Measurements from ENCODE around the gene NUP214.
"Not testable (repeated sequence)": the region's sequence is repeated elsewhere in the genome, so short reads cannot be mapped to it uniquely, and the experiment has no call there.

NUP214 gene

DNA sequence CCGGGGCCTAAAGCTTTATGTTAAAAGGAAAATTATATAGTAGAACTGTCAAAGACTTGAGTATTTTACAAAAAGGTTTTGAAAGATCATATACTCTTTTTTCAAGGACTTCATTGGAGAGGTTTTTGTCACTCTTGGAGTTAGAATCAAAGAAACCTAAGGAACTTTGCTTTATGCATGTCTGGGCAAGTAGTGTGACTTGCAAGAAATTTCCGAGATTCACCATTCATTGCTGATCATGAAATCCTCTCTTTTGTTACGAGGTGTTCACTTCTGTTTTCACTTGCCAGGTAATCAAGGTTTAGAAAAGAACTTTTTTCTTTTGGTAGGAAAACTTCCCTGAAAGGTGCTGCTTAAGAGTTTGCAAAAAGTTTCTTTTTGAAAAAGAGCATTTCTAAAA, 64.8 kb downstream of the NUP214 start:
- TF ChIP-seq TAF1 (IDR thresholded peaks at IDR 0.05; ENCODE audit: borderline replicate concordance, low read depth, low read length): no peak
- no peak for TF ChIP-seq POLR2AphosphoS5 (IDR thresholded peaks at IDR 0.05; ENCODE audit: low read depth, low read length)
- TF ChIP-seq POLR2A (IDR thresholded peaks at IDR 0.05; ENCODE audit: low read depth, low read length): no peak
- DNase-seq (ENCODE audit: insufficient read length) (no peak), FAIRE-seq (no peak)

DNA sequence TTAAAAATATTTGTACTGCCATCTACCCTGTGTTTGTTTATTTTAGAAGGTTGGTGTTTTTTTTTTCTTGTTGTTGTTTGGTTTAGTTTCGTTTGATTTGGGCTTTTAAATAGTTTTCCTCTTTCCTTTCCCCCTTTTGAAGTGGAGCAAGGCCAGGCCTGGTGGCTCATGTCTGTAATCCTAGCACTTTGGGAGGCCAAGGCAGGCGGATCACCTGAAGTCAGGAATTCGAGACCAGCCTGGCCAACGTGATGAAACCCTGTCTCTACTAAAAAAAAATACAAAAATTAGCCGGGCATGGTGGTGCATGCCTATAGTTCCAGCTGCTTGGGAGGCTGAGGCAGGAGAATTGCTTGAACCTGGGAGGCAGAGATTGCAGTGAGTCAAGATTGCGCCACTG, 65.6 kb downstream of the NUP214 start:
- not testable (repeated sequence) for FAIRE-seq; DNase-seq (ENCODE audit: insufficient read length)

DNA sequence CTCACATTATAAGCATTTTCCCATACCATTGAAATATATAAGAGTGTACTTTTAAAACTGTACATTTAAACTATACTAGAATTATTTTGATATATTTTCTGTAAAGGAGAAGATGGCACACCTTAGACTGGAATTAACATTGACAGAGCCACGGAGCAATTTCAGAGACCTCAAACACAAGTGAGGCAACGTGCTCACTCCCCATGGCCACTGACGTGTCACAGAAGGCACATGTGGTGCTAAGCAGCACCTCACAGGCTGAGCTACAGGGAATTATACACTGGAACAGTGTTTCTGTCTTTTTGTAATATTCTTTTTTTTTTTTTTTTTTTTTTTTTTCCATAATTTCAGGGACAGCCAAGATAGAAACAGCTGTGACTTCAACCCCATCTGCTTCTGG, 66.5 kb downstream of the NUP214 start:
- TF ChIP-seq POLR2A (IDR thresholded peaks at IDR 0.05; ENCODE audit: low read depth, low read length) (no peak), TAF1 (IDR thresholded peaks at IDR 0.05; ENCODE audit: borderline replicate concordance, low read depth, low read length) (no peak), POLR2AphosphoS5 (IDR thresholded peaks at IDR 0.05; ENCODE audit: low read depth, low read length) (no peak)
- no peak for DNase-seq (ENCODE audit: insufficient read length)
- no peak for FAIRE-seq

DNA sequence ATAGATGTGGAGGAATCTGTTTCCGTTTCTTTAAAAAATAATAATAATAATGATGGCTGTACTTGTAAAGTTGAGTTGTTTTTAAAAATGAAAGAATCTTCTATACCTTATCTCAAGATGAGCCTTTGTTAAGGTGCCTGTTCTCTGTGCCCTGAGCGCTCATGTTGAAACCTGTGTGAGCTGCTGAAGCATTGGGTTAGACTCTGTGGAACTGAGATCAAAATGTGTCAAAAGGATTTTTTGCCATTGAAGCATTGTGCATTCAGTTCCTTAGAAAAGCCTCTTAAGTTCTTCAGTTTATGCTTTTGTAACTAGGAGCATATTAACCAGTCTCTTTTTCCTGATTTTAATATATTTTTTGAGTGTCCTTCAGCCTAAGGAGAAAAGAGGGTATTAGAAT, 67.7 kb downstream of the NUP214 start:
- TF ChIP-seq POLR2A (IDR thresholded peaks at IDR 0.05; ENCODE audit: low read depth, low read length) (no peak), POLR2AphosphoS5 (IDR thresholded peaks at IDR 0.05; ENCODE audit: low read depth, low read length) (no peak), TAF1 (IDR thresholded peaks at IDR 0.05; ENCODE audit: borderline replicate concordance, low read depth, low read length) (no peak)
- FAIRE-seq: no peak
- DNase-seq (ENCODE audit: insufficient read length): no peak

DNA sequence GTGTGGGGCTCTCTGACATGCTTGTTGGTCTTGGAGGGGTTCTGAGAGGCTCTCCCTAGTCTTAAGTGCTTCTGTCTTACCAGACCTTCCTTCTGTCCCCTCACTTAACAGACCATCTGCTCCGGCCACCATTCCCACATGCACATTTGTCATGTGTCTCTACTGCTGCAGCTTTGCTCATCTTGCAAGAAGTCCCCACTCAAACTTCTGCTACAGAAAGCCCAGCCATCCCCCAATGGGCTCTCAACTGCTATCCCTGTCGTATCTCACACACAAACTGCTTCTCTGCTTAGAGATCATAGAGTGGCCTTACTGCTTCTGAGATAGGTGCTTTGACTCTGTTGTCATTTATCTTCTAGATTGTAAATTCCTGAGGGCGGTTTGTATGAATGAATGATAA, 69.4 kb downstream of the NUP214 start:
- FAIRE-seq (no peak), DNase-seq (ENCODE audit: insufficient read length) (no peak)
- TF ChIP-seq TAF1 (IDR thresholded peaks at IDR 0.05; ENCODE audit: borderline replicate concordance, low read depth, low read length) (no peak), POLR2AphosphoS5 (IDR thresholded peaks at IDR 0.05; ENCODE audit: low read depth, low read length) (no peak), POLR2A (IDR thresholded peaks at IDR 0.05; ENCODE audit: low read depth, low read length) (no peak)

DNA sequence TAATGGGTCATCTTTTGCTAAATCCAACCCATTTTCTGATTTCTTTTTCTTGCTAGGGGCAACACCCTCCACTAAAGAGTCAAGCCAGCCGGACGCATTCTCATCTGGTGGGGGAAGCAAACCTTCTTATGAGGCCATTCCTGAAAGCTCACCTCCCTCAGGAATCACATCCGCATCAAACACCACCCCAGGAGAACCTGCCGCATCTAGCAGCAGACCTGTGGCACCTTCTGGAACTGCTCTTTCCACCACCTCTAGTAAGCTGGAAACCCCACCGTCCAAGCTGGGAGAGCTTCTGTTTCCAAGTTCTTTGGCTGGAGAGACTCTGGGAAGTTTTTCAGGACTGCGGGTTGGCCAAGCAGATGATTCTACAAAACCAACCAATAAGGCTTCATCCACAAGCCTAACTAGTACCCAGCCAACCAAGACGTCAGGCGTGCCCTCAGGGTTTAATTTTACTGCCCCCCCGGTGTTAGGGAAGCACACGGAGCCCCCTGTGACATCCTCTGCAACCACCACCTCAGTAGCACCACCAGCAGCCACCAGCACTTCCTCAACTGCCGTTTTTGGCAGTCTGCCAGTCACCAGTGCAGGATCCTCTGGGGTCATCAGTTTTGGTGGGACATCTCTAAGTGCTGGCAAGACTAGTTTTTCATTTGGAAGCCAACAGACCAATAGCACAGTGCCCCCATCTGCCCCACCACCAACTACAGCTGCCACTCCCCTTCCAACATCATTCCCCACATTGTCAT, 72.0 kb downstream of the NUP214 start:
- FAIRE-seq (no peak), DNase-seq (ENCODE audit: insufficient read length) (no peak)
- no peak for TF ChIP-seq POLR2A (IDR thresholded peaks at IDR 0.05; ENCODE audit: low read depth, low read length)

DNA sequence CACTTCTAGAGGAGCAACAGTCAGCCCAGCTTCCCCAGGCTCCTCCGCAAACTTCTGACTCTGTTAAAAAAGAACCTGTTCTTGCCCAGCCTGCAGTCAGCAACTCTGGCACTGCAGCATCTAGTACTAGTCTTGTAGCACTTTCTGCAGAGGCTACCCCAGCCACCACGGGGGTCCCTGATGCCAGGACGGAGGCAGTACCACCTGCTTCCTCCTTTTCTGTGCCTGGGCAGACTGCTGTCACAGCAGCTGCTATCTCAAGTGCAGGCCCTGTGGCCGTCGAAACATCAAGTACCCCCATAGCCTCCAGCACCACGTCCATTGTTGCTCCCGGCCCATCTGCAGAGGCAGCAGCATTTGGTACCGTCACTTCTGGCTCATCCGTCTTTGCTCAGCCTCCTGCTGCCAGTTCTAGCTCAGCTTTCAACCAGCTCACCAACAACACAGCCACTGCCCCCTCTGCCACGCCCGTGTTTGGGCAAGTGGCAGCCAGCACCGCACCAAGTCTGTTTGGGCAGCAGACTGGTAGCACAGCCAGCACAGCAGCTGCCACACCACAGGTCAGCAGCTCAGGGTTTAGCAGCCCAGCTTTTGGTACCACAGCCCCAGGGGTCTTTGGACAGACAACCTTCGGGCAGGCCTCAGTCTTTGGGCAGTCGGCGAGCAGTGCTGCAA, 72.8 kb downstream of the NUP214 start:
- no peak for TF ChIP-seq POLR2AphosphoS5 (IDR thresholded peaks at IDR 0.05; ENCODE audit: low read depth, low read length)
- TF ChIP-seq POLR2A (IDR thresholded peaks at IDR 0.05; ENCODE audit: low read depth, low read length): no peak
- no peak for TF ChIP-seq TAF1 (IDR thresholded peaks at IDR 0.05; ENCODE audit: borderline replicate concordance, low read depth, low read length)
- FAIRE-seq: no peak
- no peak for DNase-seq (ENCODE audit: insufficient read length)

DNA sequence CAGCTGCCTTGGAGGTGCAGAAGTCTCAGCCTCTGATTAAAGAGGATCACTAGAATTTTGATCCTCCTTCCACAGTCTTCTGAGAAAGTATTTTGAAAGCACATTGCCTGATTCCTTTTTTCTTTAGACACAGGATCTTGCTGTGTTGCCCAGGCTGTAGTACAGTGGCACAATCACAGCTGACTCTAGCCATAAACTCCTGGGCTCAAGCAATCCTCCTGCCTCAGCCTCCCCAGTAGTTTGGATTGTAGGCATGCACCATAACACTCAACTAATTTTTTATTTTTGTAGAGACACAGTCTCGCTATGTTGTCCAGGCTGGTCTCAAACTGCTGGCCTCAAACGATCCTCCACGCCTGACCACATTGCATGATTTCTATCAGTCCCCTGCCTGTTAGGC, 76.5 kb downstream of the NUP214 start:
- DNase-seq (ENCODE audit: insufficient read length) (no peak), FAIRE-seq (no peak)
- no peak for TF ChIP-seq POLR2AphosphoS5 (IDR thresholded peaks at IDR 0.05; ENCODE audit: low read depth, low read length)
- TF ChIP-seq POLR2A (IDR thresholded peaks at IDR 0.05; ENCODE audit: low read depth, low read length): no peak
- no peak for TF ChIP-seq TAF1 (IDR thresholded peaks at IDR 0.05; ENCODE audit: borderline replicate concordance, low read depth, low read length)

DNA sequence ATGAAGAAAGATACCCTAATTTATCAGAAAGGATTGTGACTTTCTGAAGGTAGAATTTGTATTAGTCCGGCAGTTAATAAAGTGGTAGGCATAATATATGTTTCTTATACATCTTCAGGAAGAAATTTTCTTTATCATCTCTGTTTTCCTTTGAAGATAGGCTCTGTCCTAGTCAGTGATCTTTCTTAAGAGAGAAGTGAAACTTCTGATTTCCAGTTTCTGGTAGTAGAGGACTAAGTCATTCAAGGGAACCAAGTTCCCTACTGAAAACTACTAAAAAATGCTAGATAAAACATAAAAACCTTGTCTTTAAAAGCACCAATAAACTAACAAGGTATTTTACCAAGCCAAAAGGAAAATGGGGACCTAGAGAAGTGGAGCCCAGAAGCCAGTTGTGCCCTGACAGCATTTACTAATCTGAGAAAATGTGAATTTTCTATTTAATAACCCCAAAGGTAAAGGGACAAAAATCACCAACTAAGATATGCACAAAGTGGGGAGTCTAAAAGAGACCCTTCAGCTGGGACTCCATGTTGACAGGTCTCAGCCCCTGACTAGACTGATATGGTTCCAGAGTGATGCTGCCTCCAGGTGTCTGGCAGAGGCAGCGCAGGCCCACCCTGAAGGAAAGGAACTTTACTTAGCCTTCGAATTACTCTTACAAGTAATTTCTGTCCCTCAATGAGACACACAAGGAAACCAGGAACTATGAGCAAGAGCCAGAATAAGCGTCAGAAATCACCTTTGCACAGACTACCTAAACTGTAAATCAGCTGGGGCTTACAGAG, 78.2 kb downstream of the NUP214 start:
- DNase-seq (ENCODE audit: insufficient read length) (no peak), FAIRE-seq (no peak)
- TF ChIP-seq TAF1 (IDR thresholded peaks at IDR 0.05; ENCODE audit: borderline replicate concordance, low read depth, low read length) (no peak), POLR2AphosphoS5 (IDR thresholded peaks at IDR 0.05; ENCODE audit: low read depth, low read length) (no peak), POLR2A (IDR thresholded peaks at IDR 0.05; ENCODE audit: low read depth, low read length) (no peak)

DNA sequence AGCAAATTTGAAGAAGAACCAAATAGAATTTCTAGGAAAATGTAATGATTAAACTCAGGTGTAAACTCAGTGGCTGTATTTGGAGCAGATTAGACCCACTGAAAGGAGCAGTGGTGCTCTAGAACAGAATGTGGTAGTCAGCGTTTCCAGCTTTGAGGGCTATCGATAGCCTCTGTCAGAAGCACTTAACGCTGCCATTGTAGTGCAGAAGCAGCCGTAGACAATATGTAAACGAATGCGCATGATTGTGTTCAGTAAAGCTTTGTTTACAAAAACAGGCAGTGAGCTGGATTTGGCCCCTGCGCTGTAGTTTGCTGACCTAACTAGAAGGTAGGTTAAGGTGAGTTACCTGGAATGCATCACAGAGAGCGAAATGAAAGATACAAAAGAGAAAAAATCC, 78.9 kb downstream of the NUP214 start:
- no peak for DNase-seq (ENCODE audit: insufficient read length)
- TF ChIP-seq TAF1 (IDR thresholded peaks at IDR 0.05; ENCODE audit: borderline replicate concordance, low read depth, low read length): no peak
- no peak for TF ChIP-seq POLR2AphosphoS5 (IDR thresholded peaks at IDR 0.05; ENCODE audit: low read depth, low read length)
- no peak for TF ChIP-seq POLR2A (IDR thresholded peaks at IDR 0.05; ENCODE audit: low read depth, low read length)
- no peak for FAIRE-seq

DNA sequence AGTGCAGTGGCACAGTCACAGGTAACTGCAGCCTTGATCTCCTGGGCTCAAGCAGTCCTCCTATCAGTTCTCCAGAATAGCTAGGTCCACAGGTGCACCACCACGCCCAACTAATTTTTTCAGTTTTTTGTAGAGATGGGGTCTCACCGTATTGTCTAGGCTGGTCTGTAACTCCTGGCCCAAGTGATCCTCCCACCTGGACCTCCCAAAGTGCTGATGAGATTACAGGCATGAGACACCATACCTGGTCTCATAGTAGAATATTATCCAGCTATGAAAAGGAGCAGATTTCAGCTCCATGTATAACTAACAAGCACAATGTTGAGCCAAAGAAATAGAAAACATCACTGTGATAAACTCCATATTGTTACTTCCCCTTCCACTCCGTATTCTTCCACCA, 81.1 kb downstream of the NUP214 start:
- no peak for FAIRE-seq
- TF ChIP-seq TAF1 (IDR thresholded peaks at IDR 0.05; ENCODE audit: borderline replicate concordance, low read depth, low read length) (no peak), POLR2AphosphoS5 (IDR thresholded peaks at IDR 0.05; ENCODE audit: low read depth, low read length) (no peak), POLR2A (IDR thresholded peaks at IDR 0.05; ENCODE audit: low read depth, low read length) (no peak)

DNA sequence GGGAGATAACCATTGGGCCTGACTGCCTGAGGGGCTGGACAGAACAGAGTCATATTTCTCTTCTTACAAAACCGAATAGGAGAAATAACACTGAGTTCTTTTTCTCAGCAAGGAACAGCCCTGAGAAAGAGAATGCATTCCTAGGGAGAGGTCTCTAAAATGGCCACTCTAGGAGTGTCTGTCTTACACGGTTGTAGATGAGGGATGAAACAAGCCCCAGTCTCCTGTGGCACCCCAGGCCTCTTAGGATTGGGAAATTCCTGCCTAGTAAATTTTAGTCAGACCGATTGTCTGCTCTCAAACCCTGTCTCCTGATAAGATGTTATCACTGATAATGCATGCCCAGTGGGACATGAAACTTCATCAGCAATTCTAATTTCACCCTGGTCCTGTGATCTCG, 86.5 kb downstream of the NUP214 start:
- DNase-seq (ENCODE audit: insufficient read length); FAIRE-seq: not testable (repeated sequence)

More for the DNA sequence above, 81.1 kb downstream of the NUP214 start:
- DNase-seq (ENCODE audit: insufficient read length): no peak
